Stimulated activated CD4-positive, alpha-beta T cell treated with anti-CD3 and anti-CD28 coated beads, Interleukin-15, amount 100 ng/mL, for 24 hours (primary cell): ENCODE data around the gene TTC21A.

Experiments used
- DNase-seq: peaks from one replicate; pipeline ENCODE4 v3.0.0-alpha.2; 2020

The TTC21A gene

DNA sequence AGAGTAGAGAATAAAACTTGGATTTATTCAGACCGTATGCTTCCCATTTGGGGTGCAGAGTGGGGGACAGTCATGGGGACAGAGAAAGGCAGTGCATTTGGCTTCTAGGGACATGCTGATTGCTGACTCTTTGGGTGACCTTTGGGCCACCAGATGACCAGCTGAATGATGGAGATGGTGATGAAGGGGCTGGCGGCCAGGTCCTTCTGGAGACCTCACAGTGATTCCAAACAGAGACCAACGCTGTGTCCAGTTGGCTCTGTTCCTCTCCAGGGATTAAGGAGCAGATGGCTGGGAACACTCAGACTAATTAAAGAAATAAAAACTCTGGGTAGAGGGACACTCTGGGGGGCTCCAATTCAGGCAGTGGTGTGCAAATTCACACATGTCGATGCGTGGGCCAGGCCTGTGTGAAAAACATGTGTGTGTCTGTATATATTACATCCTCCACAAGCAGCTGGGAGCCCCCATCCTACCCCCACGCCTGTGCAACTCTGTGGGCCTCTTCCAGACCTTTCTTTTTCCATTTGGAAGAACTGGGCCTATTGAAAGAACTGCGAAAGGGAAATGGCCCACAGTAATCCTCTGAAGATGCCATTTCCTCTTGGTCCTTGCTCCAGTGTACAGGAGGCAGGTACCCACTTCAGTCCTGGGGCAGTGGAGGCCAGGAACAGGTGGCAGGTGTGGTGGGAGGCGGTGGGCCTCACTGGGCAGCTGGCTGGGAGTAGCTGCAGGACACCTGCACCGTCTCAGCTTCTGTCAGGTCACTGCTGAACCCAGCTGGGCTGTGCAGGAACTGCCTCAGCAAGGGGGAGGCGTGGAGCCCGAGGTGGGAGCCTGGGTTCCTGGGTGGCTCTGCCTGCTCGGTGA is 76.0 kb downstream of the TTC21A start:
- DNase-seq = no peak

DNA sequence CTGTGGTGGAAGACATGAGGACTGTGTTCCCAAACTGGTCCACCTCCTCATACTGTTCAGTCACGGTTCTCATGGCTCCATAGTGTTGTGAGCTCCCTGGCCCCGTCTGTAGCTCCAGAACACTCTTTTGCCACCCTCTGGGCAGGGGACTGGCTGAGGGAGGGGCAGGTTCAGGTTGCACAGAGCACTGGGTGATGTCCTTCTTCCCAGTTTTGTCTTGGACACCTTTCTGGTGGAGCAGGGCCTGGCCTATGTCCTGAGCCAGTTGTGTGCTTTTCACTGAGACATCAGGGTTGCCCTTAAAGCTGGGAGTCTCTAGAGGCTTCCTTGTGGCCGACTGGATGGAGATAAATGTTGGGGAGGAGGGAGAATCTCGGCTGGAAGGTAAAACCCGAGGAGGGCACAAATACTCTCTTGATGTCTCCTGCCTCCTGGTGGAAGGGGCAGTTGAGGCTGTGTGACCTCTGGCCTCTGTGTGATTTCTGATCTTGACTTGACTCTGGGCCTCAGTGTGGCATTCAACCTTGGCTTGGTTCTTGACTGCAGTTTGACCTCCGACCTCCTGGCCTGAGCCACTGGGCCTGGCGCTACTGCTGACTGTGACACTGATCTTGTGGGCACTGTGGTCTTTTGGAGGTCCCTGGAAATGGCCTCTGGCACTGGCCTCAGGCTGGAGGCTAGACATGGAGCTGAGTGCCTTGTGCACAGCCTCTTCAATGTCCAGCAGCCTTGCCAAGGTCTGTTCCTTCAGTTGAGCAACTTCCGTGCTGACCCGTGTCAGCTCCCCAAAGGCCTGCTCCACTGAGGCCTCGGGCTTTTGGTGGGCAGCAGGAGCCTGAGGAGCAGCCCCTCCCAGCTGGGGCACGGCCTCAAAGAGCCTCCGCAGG is 76.8 kb downstream of the TTC21A start:
- DNase-seq = no peak

DNA sequence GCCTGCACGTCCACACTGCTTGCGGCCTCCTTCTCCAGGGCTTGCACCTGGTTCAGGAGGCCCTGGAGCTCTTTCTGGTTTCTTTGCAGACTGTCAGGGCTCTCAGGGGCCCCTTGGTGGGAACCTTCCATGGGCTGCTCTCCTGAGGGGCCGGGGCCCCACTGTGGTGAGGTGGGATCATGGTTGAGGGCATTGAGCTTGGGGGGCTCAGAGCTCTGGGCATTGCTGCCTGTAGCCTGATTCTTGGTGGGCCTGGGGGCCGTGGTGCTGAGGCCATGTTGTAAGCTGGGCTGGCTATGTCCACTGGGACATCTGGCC is 77.4 kb downstream of the TTC21A start:
- DNase-seq = no peak

DNA sequence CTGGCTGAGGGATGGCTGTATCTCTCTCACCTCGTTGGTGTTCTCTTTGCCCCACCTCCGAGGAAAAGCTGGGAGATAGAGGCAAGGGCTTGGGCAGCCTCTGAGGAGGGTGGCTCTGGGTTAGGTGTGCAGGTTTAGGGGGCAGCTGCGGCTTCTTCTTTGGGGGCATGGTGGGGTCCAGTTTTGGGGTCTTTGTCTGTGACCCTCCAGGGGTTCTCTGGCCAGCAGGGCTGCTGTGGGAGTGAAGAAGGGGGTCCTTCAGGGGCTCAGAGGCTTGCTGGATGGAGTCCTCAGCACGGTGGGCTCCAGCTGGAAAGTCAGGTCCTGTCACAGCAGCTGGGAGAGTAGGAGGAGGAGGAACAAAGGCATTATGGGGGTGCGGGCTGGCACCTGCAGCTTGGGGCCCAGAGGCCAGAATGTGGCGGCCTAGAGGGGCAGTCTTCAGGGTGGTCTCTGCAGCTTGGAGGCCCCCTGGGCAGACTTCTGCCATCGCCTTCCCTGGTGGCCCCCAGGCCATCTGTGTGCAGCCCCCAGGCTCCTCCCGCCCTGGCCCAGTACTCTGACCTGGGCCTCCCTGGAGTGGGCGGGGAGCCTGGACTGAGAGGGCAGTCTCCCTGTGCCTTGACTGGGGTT is 78.0 kb downstream of the TTC21A start:
- DNase-seq = no peak

DNA sequence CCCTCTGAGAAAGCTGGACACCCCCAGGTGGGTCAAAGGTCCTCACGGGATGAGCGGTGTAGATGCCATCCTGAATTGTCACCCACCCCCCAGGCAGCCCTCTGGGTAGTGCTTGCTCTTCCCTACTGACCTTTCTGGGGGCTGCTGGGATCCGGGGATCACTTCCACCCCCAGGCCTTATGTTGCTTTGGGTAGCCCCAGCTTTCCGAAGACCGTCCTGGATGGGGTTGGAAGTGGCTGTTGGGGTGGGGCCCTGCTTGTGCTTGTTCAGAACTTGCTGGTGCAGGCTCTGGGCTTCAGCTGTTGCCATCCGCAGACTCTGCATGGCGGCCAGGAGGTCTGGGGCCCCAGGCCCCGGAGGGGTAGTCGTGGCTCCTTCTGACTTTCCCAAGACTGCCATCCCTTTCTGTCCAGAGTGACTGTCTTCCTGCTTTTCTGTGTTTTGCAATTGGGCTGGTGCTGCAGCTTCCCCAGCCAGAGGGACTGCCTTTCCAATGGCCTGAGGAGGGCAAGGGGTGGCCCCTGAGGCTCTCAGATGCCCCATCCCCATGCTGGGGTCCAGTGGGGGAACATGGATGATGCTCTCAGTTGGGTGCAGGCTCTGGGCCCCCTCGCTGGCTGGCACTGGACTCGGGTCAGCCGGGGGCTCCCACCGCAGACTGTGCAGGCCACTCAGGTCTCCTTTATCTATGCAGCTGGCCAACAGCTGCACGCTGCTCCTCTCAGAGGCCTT is 78.6 kb downstream of the TTC21A start:
- DNase-seq = no peak

DNA sequence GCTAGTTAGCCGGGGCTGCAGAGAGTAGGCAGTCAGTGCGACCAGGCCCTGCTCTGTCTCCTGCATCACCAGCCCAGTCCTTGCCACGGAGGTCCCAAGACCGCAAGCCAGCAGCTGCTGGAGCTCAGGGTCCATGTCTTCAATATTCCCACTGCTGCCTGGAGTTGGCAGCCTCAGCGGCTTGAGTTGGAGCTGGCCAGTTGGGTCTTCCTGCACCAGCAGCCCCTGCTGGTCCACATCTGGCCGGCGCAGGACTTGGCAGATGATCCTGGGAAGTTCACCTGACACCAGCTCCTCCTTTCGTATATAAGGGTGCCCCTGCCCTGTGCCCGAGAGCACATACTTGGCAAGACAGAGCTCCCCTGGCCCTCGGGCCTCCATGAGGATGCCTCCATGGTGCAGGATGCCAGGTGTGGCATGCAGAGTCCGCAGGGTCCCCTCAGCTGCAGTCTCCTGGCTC is 79.2 kb downstream of the TTC21A start:
- no peak for DNase-seq

DNA sequence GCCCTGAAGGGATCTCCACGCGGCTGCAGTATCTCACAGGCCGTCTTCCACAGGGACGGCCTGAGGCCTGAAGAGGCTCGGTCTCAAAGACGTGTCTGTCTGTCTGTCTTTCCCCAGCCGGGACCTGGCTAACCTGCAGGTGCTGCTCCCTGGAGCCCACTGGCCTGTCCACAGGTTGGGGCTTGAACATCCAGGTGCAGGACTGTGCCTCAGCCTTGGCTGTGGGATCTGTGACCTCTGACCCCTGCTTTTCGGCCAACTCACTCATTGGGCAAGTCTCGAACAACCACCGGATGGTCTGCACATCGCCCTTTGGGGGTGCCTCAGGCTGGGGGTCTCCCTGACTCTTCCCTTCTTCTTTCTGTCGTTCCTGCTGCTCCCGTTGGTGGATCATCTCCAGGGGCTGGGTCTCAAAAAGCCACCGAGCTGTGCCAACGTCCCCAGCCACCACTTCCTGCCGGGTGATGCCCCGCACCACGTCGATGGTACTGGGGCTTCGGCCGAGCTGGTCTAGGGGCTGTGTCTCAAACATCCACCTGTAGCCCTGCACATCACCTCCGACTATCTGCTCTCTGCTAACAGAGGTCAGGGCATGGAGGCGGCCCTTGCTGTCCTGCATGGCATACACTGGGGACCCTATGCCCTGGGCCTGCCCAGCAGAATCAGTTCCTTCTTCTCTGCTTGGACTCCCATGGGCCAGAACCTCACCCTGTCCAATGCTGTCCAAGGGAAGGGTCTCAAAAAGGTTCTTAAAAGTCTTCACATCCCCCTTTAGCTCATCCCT is 80.1 kb downstream of the TTC21A start:
- no peak for DNase-seq
